Activated CD4-positive, alpha-beta memory T cell treated with anti-CD3 and anti-CD28 coated beads for 36 hours (primary cell): ENCODE measurements around the gene COG8. TPM values are rescaled to one million over a fixed set of nuclear protein-coding genes. Genes with fewer than 3 reads are reported as not detected.
A peak's percentile ranks its signal among the peaks of the same experiment; 100 is the strongest.

Source experiments
- CTCF ChIA-PET: fragments of 350-600 bp; sonication (Branson Sonifier 250); formaldehyde crosslinking; loops from one replicate; lab custom pipeline; 2021; ENCODE audit warnings: antibody characterized with exemption, inconsistent platforms; lab: Charles Lee
- POLR2A ChIA-PET: fragments of 350-600 bp; sonication (Branson Sonifier 250); formaldehyde crosslinking; loops from one replicate; lab custom pipeline; 2021; ENCODE audit warnings: antibody characterized with exemption; lab: Charles Lee
- DNase-seq: peaks from one replicate; pipeline ENCODE4 v3.0.0-alpha.2; 2020
- H3K27ac Mint-ChIP-seq: one replicate; pipeline ENCODE4 v1.8.0; 2021; ENCODE audit warnings: mixed read lengths
- H3K27me3 Mint-ChIP-seq: one replicate; pipeline ENCODE4 v1.8.0; 2021; ENCODE audit warnings: mixed read lengths
- H3K36me3 Mint-ChIP-seq: one replicate; pipeline ENCODE4 v1.8.0; 2021; ENCODE audit warnings: mixed read lengths
- H3K4me1 Mint-ChIP-seq: one replicate; pipeline ENCODE4 v1.8.0; 2021; ENCODE audit warnings: low read depth, mixed read lengths
- H3K4me3 Mint-ChIP-seq: one replicate; pipeline ENCODE4 v1.8.0; 2021; ENCODE audit warnings: mild to moderate bottlenecking, mixed read lengths
- H3K9me3 Mint-ChIP-seq: one replicate; pipeline ENCODE4 v1.8.0; 2021; ENCODE audit warnings: mixed read lengths
- intact Hi-C: fragments of 100-400 bp; cut with micrococcal nuclease; formaldehyde crosslinking; loops from one replicate; pipeline ENCODE4 v1.15.1; 2023
- total RNA-seq, 2 experiments: library from RNA; stranded (reverse); gene quantifications; one replicate each; pipeline ENCODE4 v1.2.3, GENCODE V29; 2021

COG8 gene
- total RNA-seq, 2 experiments from 2014 or later = 25.4 to 27.9 TPM

DNA sequence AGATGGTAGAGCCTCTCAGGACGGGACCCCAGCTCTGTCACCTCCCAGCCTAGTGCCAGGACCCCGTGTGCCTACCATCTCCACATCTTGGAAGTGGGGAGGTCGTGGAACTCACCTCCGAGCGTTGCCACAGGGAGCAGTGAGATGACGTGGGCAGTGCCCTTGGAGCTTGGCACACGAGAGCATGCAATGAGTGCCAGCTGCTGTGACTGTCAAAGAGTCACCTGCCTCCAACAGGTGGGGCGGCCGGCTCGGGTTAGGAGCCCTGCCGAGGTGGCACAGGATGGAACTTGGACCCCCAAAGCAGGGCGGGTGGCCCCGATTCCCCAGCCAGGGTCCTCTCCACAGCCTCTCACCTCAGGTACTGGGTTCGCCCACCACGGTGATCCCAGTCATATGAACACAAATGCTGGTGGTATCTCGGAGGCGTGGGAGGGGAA lies 22.7 kb downstream of the COG8 start:
- Mint-ChIP-seq H3K27ac (no peak overlapping the region), H3K4me1 (peaks cover 19% of the 10 kb centered on the region), H3K9me3 (no peaks in the 10 kb centered on the region), H3K4me3 (no peak overlapping the region), H3K36me3 (peaks cover 39% of the 10 kb centered on the region), H3K27me3 (no peaks in the 10 kb centered on the region)
- CTCF ChIA-PET = no interaction called here
- no peak for DNase-seq
- intact Hi-C loops = no loop called here
- POLR2A ChIA-PET = no interaction called here

DNA sequence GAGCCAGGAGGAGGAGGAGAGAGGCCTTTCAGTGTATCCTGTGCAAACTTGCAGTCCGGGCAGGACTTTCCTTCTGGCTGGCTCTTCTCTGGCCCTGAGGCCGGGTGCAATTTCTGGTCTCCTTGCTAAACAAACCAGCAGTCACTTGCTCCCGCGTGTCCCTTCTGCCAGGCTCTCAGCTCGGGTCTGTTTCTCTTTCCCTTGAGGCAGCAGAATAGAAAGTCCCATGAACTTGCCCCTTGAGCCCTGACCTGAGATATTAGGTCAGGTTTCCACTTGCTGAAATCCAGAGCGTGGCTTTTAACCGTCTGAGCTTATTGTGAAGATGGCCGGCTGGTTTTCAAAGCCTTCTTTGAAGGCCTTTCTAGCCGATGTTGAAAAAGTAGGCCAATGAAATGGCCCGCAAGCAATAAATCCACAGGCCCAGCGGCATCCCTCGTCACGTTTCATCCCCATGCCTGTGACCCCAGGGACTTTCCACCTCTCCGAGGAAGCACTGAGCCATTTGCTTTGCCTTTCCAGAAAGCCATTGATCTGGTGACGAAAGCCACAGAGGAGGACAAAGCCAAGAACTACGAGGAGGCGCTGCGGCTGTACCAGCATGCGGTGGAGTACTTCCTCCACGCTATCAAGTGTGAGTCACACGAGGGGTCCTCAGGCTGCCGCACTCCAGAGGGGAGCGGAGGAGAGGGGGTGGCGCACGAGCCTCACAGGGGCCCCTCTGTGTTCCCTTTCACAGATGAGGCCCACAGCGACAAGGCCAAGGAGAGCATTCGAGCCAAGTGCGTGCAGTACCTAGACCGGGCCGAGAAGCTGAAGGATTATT lies 23.7 kb downstream of the COG8 start:
- intact Hi-C loops = no loop called here
- Mint-ChIP-seq H3K36me3 (peaks cover 31% of the 10 kb centered on the region), H3K27ac (no peak overlapping the region), H3K4me1 (peaks cover 20% of the 10 kb centered on the region), H3K27me3 (no peaks in the 10 kb centered on the region), H3K4me3 (no peak overlapping the region), H3K9me3 (no peaks in the 10 kb centered on the region)
- CTCF ChIA-PET = no interaction called here
- DNase-seq = no peak
- POLR2A ChIA-PET = interaction anchor here (1.4 kb wide), 1 partner anchor 14 kb away, joined by 3 read pairs; no protein-coding TSS in a partner anchor

DNA sequence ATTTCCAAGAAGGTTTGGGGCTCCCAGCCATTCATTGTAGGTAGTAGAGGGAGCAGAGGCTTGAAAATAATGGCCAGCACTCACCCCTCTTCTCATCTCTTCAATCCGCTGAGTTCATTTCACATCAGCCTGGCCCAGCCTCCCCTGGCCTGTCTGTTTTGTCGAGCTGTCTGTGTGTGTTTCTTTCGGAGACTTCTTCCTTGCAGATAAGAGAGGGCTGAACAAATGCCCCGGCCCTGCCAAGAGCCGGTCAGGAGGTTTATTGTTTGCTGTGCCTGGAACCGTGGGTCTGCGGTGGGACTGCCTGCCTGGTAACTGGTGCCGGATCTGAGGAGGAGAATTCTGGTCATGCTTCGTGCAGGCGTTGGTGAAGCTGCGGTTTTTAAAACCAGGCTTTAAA lies 24.8 kb downstream of the COG8 start:
- intact Hi-C loops = no loop called here
- Mint-ChIP-seq H3K4me1 (peaks cover 25% of the 10 kb centered on the region), H3K27me3 (no peaks in the 10 kb centered on the region), H3K27ac (no peak overlapping the region), H3K36me3 (peaks cover 26% of the 10 kb centered on the region), H3K4me3 (no peak overlapping the region), H3K9me3 (no peaks in the 10 kb centered on the region)
- DNase-seq = no peak
- ChIA-PET CTCF (no interaction called here), POLR2A (interaction anchor here (1.4 kb wide), 1 partner anchor 15 kb away, joined by 3 read pairs; no protein-coding TSS in a partner anchor)

DNA sequence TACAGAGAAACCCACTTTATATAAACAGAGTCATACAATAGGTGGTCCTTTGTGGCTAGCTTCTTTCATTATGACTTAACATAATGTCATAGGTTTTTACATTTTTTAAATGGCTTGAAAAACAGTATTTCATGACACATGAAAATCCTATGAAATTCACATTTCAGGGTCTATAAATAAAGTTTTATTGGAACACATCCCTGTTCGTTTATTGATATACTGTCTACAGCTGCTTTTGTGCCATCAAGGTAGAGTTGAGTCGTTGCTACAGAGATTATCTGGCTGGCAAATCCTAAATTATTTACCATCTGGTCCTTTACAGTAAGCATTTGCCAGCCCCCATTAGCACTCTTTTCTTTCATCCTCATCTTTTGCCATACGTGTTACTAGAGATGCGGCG lies 25.9 kb downstream of the COG8 start:
- CTCF ChIA-PET = interaction anchor here (0.6 to 1.4 kb wide), 3 partner anchors 10 to 14 kb away, joined by 3 read pairs; no protein-coding TSS in a partner anchor
- intact Hi-C loops = no loop called here
- no peaks in the 10 kb centered on the region for H3K9me3 Mint-ChIP-seq
- DNase-seq = no peak
- peak overlapping the region; percentile 42 for H3K27ac Mint-ChIP-seq
- H3K36me3 Mint-ChIP-seq = peaks cover 19% of the 10 kb centered on the region
- peak overlapping the region; percentile 29 for H3K4me3 Mint-ChIP-seq
- POLR2A ChIA-PET = interaction anchor here (1.9 kb wide), 1 partner anchor 17 kb away, joined by 9 read pairs; the partner anchor contains the start of gene PDF
- H3K27me3 Mint-ChIP-seq = no peaks in the 10 kb centered on the region
- peaks cover 25% of the 10 kb centered on the region for H3K4me1 Mint-ChIP-seq

DNA sequence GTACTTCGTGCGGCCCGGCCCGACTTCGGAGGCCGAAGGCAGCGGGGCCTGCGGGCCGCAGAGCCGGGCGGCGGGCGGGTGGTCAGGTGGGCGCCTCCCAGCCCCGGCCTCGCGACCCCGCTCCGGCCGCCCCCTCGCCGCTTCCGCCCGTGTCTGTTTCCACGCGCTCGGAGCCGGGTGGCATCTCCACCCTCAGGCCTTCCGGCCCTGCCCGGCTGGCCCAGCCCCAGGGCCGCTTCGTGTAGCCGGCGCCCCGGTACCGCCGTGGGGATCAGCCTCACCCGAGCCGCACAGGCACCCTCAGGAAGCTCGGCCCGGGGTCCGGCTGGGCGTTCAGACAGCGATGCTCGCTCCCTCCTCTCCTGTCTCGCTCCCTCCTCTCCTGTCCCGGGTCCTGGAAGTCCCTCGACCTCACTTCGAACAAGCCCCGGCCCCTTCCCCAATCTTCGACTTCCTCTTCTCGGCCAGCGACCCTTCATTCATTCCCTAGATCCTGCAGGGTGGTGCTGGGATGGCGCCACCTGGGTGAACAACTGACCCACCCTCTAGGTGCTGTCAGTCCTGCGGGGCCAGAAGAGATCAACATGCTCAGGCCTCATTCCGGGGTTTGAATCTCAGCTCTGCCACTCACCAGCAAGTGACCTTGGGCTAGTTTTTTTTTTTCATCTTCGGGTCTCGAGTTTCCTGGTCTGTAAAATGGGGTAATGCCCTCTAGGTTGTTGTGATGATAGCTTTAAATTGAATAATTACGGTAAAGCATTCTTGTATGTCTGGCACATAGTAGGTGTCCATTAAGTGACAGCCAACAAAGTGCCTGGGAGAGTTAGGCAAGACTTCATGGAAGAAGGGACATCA lies 27.6 kb downstream of the COG8 start:
- DNase-seq = peak; percentile 52
- peaks cover 17% of the 10 kb centered on the region for H3K36me3 Mint-ChIP-seq
- no peaks in the 10 kb centered on the region for H3K9me3 Mint-ChIP-seq
- ChIA-PET POLR2A (interaction anchor here (0.8 to 1.9 kb wide), 3 partner anchors 17 to 179 kb away, joined by 3 to 9 read pairs (median 6); partner anchors contain the start of genes CHTF8, PDF and UTP4), CTCF (interaction anchor here (0.6 to 1.4 kb wide), 6 partner anchors 12 to 161 kb away, joined by 3 to 7 read pairs (median 3); partner anchors contain the start of genes COG8 and NIP7)
- intact Hi-C loops = loop anchor here (1.0 to 2.0 kb wide), 3 partner anchors 19 to 125 kb away; partner anchors contain the start of genes COG8, NIP7, PDF and SNTB2
- H3K27me3 Mint-ChIP-seq = no peaks in the 10 kb centered on the region
- H3K27ac Mint-ChIP-seq = peak overlapping the region; percentile 74
- H3K4me3 Mint-ChIP-seq = peak overlapping the region; percentile 88
- peaks cover 25% of the 10 kb centered on the region for H3K4me1 Mint-ChIP-seq

DNA sequence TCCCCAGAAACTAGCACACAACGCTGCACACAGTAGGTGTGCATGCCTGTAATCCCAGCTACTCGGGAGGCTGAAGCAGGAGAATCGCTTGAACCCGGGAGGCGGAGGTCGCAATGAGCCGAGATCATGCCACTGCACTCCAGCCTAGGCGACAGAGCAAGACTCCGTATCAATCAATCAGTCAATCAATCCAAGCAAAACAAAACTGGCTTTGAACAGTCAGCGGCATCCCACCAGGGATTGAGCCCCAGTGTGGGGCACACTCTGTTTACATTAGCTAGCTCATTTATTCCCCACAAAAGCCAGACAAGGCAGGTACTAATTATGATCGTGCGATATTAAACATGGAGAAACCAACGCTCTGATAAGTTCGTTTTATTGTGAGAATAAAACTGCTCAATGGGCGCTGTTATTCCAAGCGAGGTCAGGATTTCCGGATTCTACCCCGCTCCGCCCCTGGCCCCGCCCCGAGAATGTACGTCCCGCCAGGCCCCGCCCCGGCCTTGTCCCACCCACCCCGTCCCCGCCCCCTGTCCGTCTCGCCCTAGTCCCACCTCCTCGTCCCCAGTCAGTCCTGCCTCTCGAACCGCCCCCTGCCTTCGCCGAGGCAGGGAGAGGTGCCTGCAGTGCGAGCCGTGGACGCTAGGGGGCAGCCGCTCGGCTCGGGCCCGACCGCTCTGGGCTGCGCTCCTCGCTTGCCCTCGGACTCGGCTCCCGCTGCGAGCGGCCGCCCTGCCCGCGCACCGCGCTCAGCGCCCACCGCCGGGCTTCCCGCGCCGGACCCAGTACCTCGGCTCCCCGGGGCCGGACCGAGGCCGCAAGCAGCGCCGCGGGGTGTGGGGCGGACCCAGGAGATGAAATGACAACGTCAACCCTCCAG lies 28.5 kb downstream of the COG8 start, which contains the start of gene VPS4A:
Gene VPS4A, plus strand, starts transcription at position 698 of the 880 bp plus-strand sequence. Its CDS starts 162 bp downstream, at position 860.
- intact Hi-C loops = loop anchor here (1.0 to 2.0 kb wide), 3 partner anchors 19 to 124 kb away; partner anchors contain the start of genes COG8, NIP7, PDF and SNTB2
- peak; percentile 98 for DNase-seq
- Mint-ChIP-seq H3K9me3 (no peaks in the 10 kb centered on the region), H3K27me3 (no peaks in the 10 kb centered on the region), H3K27ac (peak within 1 kb of the TSS; percentile 89), H3K36me3 (peaks cover 10% of the 10 kb centered on the region), H3K4me1 (peaks cover 25% of the 10 kb centered on the region), H3K4me3 (peak within 1 kb of the TSS; percentile 88)
- CTCF ChIA-PET = interaction anchor here (1.3 to 1.6 kb wide), 2 partner anchors 18 to 123 kb away, joined by 4 to 5 read pairs; no protein-coding TSS in a partner anchor
- POLR2A ChIA-PET = interaction anchor here (1.1 kb wide), 1 partner anchor 161 kb away, joined by 4 read pairs; no protein-coding TSS in a partner anchor

DNA sequence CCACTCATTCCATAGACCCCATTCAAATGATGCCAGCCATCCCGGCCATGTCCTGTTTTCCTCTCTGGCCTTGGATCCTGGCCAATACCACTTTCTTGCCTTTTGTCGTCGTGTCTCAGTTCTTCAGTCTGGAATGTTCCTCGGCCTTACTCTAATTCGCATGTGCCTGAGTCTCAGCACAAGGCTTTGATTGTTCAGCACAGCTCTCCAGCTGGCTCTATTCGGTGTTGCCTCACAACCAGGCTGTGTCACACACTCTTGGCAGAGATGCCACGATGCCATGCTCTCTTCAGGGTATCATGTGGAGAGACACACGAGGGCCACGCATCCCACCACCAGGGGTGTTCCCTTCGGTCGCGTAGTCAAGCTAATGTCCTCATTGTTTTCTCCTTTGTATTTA lies 30.0 kb downstream of the COG8 start:
- POLR2A ChIA-PET = no interaction called here
- no peak overlapping the region for H3K4me3 Mint-ChIP-seq
- CTCF ChIA-PET = no interaction called here
- peaks cover 25% of the 10 kb centered on the region for H3K4me1 Mint-ChIP-seq
- intact Hi-C loops = no loop called here
- DNase-seq = no peak
- H3K27me3 Mint-ChIP-seq = no peaks in the 10 kb centered on the region
- no peak overlapping the region for H3K27ac Mint-ChIP-seq
- no peaks in the 10 kb centered on the region for H3K9me3 Mint-ChIP-seq
- H3K36me3 Mint-ChIP-seq = peaks cover 2% of the 10 kb centered on the region

DNA sequence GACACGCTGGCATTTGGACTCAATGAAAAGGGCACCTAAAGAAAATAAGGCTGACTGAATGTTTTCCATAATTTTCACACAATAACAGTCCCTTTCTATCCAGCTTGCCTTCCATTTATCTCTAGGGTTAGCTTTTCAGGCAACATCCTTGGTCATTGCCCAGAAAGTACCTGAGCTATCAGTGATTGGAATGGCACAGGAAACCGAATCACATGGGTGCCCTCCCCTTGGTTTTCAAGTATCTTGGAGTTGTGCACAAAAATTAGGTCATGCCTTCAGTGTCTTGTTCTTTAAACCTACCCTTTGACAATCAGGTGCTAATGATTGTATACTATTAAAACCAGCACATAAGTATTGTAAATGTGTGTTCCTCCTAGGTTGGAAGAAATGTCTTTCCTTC lies 31.5 kb downstream of the COG8 start:
- H3K36me3 Mint-ChIP-seq = no peaks in the 10 kb centered on the region
- H3K4me1 Mint-ChIP-seq = peaks cover 12% of the 10 kb centered on the region
- H3K27ac Mint-ChIP-seq = no peak overlapping the region
- ChIA-PET CTCF (no interaction called here), POLR2A (no interaction called here)
- intact Hi-C loops = no loop called here
- DNase-seq = no peak
- no peaks in the 10 kb centered on the region for H3K9me3 Mint-ChIP-seq
- H3K4me3 Mint-ChIP-seq = no peak overlapping the region
- H3K27me3 Mint-ChIP-seq = no peaks in the 10 kb centered on the region

DNA sequence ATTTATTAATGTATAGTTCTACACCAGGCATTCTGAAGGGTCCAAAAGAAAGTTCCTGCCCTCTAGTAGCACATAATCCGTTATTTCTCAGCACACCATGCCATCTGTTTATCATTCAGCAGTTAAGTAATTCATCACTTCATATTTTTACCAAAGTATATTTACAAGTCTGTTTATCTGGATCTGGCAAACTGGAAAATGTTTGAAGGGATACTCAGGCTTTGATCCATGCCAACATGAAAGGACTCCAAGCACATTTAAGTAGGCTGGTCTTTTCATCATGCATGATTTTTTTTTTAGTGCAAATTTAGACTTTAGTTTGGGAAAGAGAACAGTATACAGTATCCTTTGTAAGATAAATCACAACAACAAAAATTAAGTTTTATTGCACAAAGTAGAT lies 32.3 kb downstream of the COG8 start:
- Mint-ChIP-seq H3K27me3 (no peaks in the 10 kb centered on the region), H3K4me1 (peaks cover 9% of the 10 kb centered on the region), H3K36me3 (no peaks in the 10 kb centered on the region), H3K9me3 (no peaks in the 10 kb centered on the region), H3K4me3 (no peak overlapping the region), H3K27ac (no peak overlapping the region)
- ChIA-PET POLR2A (no interaction called here), CTCF (no interaction called here)
- intact Hi-C loops = no loop called here
- no peak for DNase-seq

DNA sequence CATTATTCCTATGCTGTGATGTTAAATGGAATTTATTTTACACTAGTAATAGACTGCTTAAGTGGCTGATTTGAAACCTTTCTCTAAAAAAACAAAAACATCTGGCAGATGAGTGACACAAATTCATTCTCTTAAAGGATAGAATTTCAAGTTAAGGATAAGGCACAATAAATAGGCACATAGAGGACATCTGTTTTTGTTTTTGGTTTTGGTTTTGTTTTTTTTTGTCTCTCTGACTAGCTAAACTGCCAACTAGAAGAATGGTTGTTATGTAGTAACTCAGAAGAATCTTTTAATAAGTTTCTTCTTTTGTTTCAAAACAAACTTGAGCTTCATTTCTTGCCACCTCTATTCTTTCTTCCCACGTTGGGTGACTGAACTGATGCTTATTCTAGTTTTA lies 33.3 kb downstream of the COG8 start:
- Mint-ChIP-seq H3K27me3 (no peaks in the 10 kb centered on the region), H3K4me1 (peaks cover 7% of the 10 kb centered on the region), H3K27ac (no peak overlapping the region), H3K9me3 (no peaks in the 10 kb centered on the region), H3K4me3 (no peak overlapping the region), H3K36me3 (no peaks in the 10 kb centered on the region)
- intact Hi-C loops = no loop called here
- POLR2A ChIA-PET = no interaction called here
- CTCF ChIA-PET = no interaction called here
- DNase-seq = no peak

DNA sequence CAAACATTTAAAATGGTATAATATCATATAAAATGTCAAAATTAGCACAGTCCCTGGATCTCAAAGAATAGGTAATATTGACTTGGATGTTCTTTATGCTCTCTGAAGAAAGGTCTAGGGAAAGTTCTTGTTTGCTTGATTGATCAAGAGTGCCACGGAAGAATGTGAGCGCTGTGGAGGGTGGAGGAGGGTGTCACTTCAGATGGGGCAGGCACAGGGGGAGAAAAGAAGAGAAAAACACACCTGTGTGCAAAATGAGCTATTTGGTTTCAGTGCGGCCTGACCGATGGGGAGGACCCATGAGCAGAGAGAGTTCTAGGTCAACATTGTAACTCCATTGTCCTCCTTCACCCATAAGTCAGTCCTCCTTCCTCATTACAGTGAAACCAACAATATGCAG lies 37.1 kb downstream of the COG8 start:
- H3K36me3 Mint-ChIP-seq = peaks cover 8% of the 10 kb centered on the region
- no peaks in the 10 kb centered on the region for H3K4me1 Mint-ChIP-seq
- intact Hi-C loops = no loop called here
- H3K27ac Mint-ChIP-seq = no peak overlapping the region
- no peak for DNase-seq
- CTCF ChIA-PET = interaction anchor here (1.3 kb wide), 1 partner anchor 152 kb away, joined by 3 read pairs; no protein-coding TSS in a partner anchor
- no peaks in the 10 kb centered on the region for H3K27me3 Mint-ChIP-seq
- H3K4me3 Mint-ChIP-seq = no peak overlapping the region
- no peaks in the 10 kb centered on the region for H3K9me3 Mint-ChIP-seq
- POLR2A ChIA-PET = interaction anchor here (0.6 kb wide), 1 partner anchor 405 kb away, joined by 3 read pairs; no protein-coding TSS in a partner anchor
